ENCODE results near the gene KRTAP10-3. TPM values are rescaled to one million over a fixed set of nuclear protein-coding genes. Genes with fewer than 3 reads are reported as not detected.

Gene KRTAP10-3
- total RNA-seq, 1 donor from 2014 or later, result not detected

DNA sequence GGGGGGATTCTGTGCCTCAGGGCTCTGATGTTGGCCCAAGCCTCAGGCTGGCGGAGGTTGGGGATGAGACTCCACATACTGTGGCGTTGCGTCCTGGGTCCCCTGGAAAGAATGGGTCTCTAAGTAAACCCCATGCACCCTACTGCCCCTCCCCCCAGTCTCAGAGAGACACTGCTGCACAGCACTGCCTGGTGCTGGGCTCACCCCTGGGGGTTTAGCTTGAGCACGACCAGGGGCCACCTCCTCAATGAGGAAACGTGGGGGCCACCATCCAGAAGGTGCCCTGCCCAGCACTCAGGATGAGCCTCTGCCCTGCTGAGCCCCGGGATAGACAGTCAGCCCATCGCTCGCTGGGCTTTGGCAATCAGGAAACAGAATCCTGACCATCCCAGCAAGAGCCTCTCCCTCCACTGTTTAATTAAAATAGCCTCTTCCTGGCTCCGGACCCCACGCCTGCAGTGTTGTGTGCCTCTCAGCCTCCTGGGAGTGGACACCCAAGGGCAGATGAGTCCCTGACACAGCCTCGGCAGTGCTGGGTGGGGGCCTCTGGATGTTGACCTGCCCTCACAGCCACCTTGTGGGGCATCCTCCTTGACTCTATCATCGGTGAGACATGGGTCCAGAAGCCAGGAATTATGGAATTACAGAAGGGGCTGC lies 11.4 kb upstream of the KRTAP10-3 start:
- no peak overlapping the region for H3K27ac Mint-ChIP-seq
- peaks cover 13% of the 10 kb centered on the region for H3K27me3 Mint-ChIP-seq
- no peak for TF ChIP-seq CTCF (IDR thresholded peaks at IDR 0.05)
- no peak for ATAC-seq (ENCODE audit: low read depth)
- no peaks in the 10 kb centered on the region for H3K36me3 Mint-ChIP-seq (ENCODE audit: low read depth)
- H3K9me3 Mint-ChIP-seq, result peaks cover 6% of the 10 kb centered on the region
- ChIA-PET CTCF (no interaction called here), POLR2A (no interaction called here)
- H3K4me3 Mint-ChIP-seq, result no peak overlapping the region
- peaks cover 23% of the 10 kb centered on the region for H3K4me1 Mint-ChIP-seq
- intact Hi-C loops (cut with micrococcal nuclease), result loop anchor here (5.0 kb wide), 1 partner anchor 537 kb away; no protein-coding TSS in a partner anchor
- no peak for DNase-seq

- intact Hi-C loops (cut with micrococcal nuclease), result loop anchor here (5.0 kb wide), 1 partner anchor 538 kb away; no protein-coding TSS in a partner anchor
- Mint-ChIP-seq H3K4me1 (peaks cover 30% of the 10 kb centered on the region), H3K4me3 (no peak overlapping the region), H3K27ac (no peak overlapping the region), H3K27me3 (peaks cover 6% of the 10 kb centered on the region), H3K36me3 (ENCODE audit: low read depth) (no peaks in the 10 kb centered on the region), H3K9me3 (peaks cover 6% of the 10 kb centered on the region)
- ATAC-seq (ENCODE audit: low read depth) (no peak), DNase-seq (no peak)
- CTCF ChIA-PET, result no interaction called here
- no peak for TF ChIP-seq CTCF (IDR thresholded peaks at IDR 0.05)
- POLR2A ChIA-PET, result no interaction called here
Measured at GRCh38 chr21:44568667-44569556, 10.3 kb upstream of the KRTAP10-3 start.

GRCh38 chr21:44568261-44568660 lies 9.7 kb upstream of the KRTAP10-3 start:
- H3K27me3 Mint-ChIP-seq, result peaks cover 6% of the 10 kb centered on the region
- no peak for ATAC-seq (ENCODE audit: low read depth)
- POLR2A ChIA-PET, result no interaction called here
- peaks cover 7% of the 10 kb centered on the region for H3K9me3 Mint-ChIP-seq
- H3K4me3 Mint-ChIP-seq, result no peak overlapping the region
- intact Hi-C loops (cut with micrococcal nuclease), result loop anchor here (5.0 kb wide), 1 partner anchor 539 kb away; no protein-coding TSS in a partner anchor
- TF ChIP-seq CTCF (IDR thresholded peaks at IDR 0.05), result no peak
- H3K4me1 Mint-ChIP-seq, result peaks cover 30% of the 10 kb centered on the region
- H3K27ac Mint-ChIP-seq, result no peak overlapping the region
- CTCF ChIA-PET, result no interaction called here
- H3K36me3 Mint-ChIP-seq (ENCODE audit: low read depth), result no peaks in the 10 kb centered on the region
- DNase-seq, result no peak

GRCh38 chr21:44567481-44568171 lies 9.0 kb upstream of the KRTAP10-3 start:
- no peak for DNase-seq
- Mint-ChIP-seq H3K9me3 (peaks cover 10% of the 10 kb centered on the region), H3K27ac (no peak overlapping the region), H3K27me3 (peaks cover 5% of the 10 kb centered on the region), H3K4me3 (no peak overlapping the region), H3K4me1 (peaks cover 30% of the 10 kb centered on the region), H3K36me3 (ENCODE audit: low read depth) (no peaks in the 10 kb centered on the region)
- intact Hi-C loops (cut with micrococcal nuclease), result loop anchor here (5.0 kb wide), 1 partner anchor 540 kb away; no protein-coding TSS in a partner anchor
- CTCF ChIA-PET, result no interaction called here
- no peak for ATAC-seq (ENCODE audit: low read depth)
- TF ChIP-seq CTCF (IDR thresholded peaks at IDR 0.05), result no peak
- POLR2A ChIA-PET, result no interaction called here
